HG03135 (cell line): Measurements from ENCODE around the gene KIAA0586.
"Not testable (repeated sequence)": the region's sequence is repeated elsewhere in the genome, so short reads cannot be mapped to it uniquely, and the experiment has no call there.

Experiments
- ATAC-seq: cut with Tn5 transposase; IDR thresholded peaks from one replicate; pipeline ENCODE4 v1.9.1; 2021; ENCODE audit warnings: mild to moderate bottlenecking, moderate library complexity; ENCODE audit not compliant: unreplicated experiment

KIAA0586 gene

GRCh38 chr14:58463147-58463546 is 35.6 kb downstream of the KIAA0586 start:
- ATAC-seq, result no peak

- ATAC-seq, result no peak
These were observed 37.1 kb downstream of the KIAA0586 start for GRCh38 chr14:58464652-58465051.

GRCh38 chr14:58465421-58465820 is 37.9 kb downstream of the KIAA0586 start:
- ATAC-seq, result no peak

- ATAC-seq, result no peak
These were observed 38.9 kb downstream of the KIAA0586 start for GRCh38 chr14:58466459-58466858.

GRCh38 chr14:58467575-58467974 is 40.1 kb downstream of the KIAA0586 start:
- no peak for ATAC-seq

GRCh38 chr14:58469309-58469708 is 41.8 kb downstream of the KIAA0586 start:
- no peak for ATAC-seq

- ATAC-seq, result no peak
These were observed 48.8 kb downstream of the KIAA0586 start for GRCh38 chr14:58476320-58476719.

- ATAC-seq, result no peak
These were observed 50.1 kb downstream of the KIAA0586 start for GRCh38 chr14:58477653-58478052.

GRCh38 chr14:58478329-58478728 is 50.8 kb downstream of the KIAA0586 start:
- not testable (repeated sequence) for ATAC-seq

GRCh38 chr14:58479975-58480374 is 52.5 kb downstream of the KIAA0586 start:
- no peak for ATAC-seq

- no peak for ATAC-seq
These were observed 56.7 kb downstream of the KIAA0586 start for GRCh38 chr14:58484176-58484575.

GRCh38 chr14:58488550-58488949 is 61.0 kb downstream of the KIAA0586 start:
- no peak for ATAC-seq

- ATAC-seq, result no peak
These were observed 64.1 kb downstream of the KIAA0586 start for GRCh38 chr14:58491593-58491992.

- ATAC-seq, result no peak
These were observed 64.5 kb downstream of the KIAA0586 start for GRCh38 chr14:58492044-58492443.

- no peak for ATAC-seq
These were observed 73.8 kb downstream of the KIAA0586 start for GRCh38 chr14:58501214-58501816.

GRCh38 chr14:58513272-58513671 is 85.8 kb downstream of the KIAA0586 start:
- no peak for ATAC-seq

GRCh38 chr14:58517592-58517991 is 90.1 kb downstream of the KIAA0586 start:
- no peak for ATAC-seq

GRCh38 chr14:58525691-58526090 is 98.2 kb downstream of the KIAA0586 start:
- not testable (repeated sequence) for ATAC-seq

GRCh38 chr14:58533446-58533845 is 105.9 kb downstream of the KIAA0586 start:
- no peak for ATAC-seq

- no peak for ATAC-seq
These were observed 107.5 kb downstream of the KIAA0586 start for GRCh38 chr14:58535044-58535443.

GRCh38 chr14:58537004-58537403 is 109.5 kb downstream of the KIAA0586 start:
- ATAC-seq, result no peak

- ATAC-seq, result no peak
These were observed 113.5 kb downstream of the KIAA0586 start for GRCh38 chr14:58540749-58541632.
